ENCODE results near the gene ZNF43.
"Not testable (repeated sequence)": the region's sequence is repeated elsewhere in the genome, so short reads cannot be mapped to it uniquely, and the experiment has no call there.

Gene ZNF43

GRCh38 chr19:21789466-21790085, 46.4 kb downstream of the ZNF43 start:
- H3K4me3 ChIP-seq (ENCODE audit: low read depth, low read length): no peak overlapping the region
- TF ChIP-seq CTCF (IDR thresholded peaks at IDR 0.05; ENCODE audit: borderline replicate concordance, insufficient read depth, low read depth, low read length): no peak

- no peak for TF ChIP-seq CTCF (IDR thresholded peaks at IDR 0.05; ENCODE audit: borderline replicate concordance, insufficient read depth, low read depth, low read length)
- H3K4me3 ChIP-seq (ENCODE audit: low read depth, low read length): no peak overlapping the region
Observed at GRCh38 chr19:21786936-21787335, 49.0 kb downstream of the ZNF43 start.

- H3K4me3 ChIP-seq (ENCODE audit: low read depth, low read length): not testable (repeated sequence)
Observed at GRCh38 chr19:21775792-21776191, 60.2 kb downstream of the ZNF43 start.

GRCh38 chr19:21767065-21767800, 68.7 kb downstream of the ZNF43 start, which contains the start of gene ZNF100:
Gene ZNF100, minus strand, starts transcription at chr19:21767579. Its CDS starts 150 bp downstream, at chr19:21767429.
- no peak for TF ChIP-seq CTCF (IDR thresholded peaks at IDR 0.05; ENCODE audit: borderline replicate concordance, insufficient read depth, low read depth, low read length)

GRCh38 chr19:21766705-21767064, 69.3 kb downstream of the ZNF43 start:
- H3K4me3 ChIP-seq (ENCODE audit: low read depth, low read length): peak overlapping the region; percentile 73

More at GRCh38 chr19:21767065-21767800, 68.7 kb downstream of the ZNF43 start, which contains the start of gene ZNF100:
- H3K4me3 ChIP-seq (ENCODE audit: low read depth, low read length): peak within 1 kb of the TSS; percentile 73

- no peak overlapping the region for H3K4me3 ChIP-seq (ENCODE audit: low read depth, low read length)
- no peak for TF ChIP-seq CTCF (IDR thresholded peaks at IDR 0.05; ENCODE audit: borderline replicate concordance, insufficient read depth, low read depth, low read length)
Observed at GRCh38 chr19:21765151-21765550, 70.8 kb downstream of the ZNF43 start.

- not testable (repeated sequence) for H3K4me3 ChIP-seq (ENCODE audit: low read depth, low read length)
Observed at GRCh38 chr19:21761547-21761946, 74.4 kb downstream of the ZNF43 start.

GRCh38 chr19:21758296-21758695, 77.7 kb downstream of the ZNF43 start:
- no peak for TF ChIP-seq CTCF (IDR thresholded peaks at IDR 0.05; ENCODE audit: borderline replicate concordance, insufficient read depth, low read depth, low read length)
- no peak overlapping the region for H3K4me3 ChIP-seq (ENCODE audit: low read depth, low read length)

- not testable (repeated sequence) for H3K4me3 ChIP-seq (ENCODE audit: low read depth, low read length)
Observed at GRCh38 chr19:21755555-21755954, 80.4 kb downstream of the ZNF43 start.

All from GM12875 (cell line).